Cardiac muscle cell (in vitro differentiated cells and primary cell): ENCODE measurements around the gene SBF2. TPM values are rescaled to one million over a fixed set of nuclear protein-coding genes. Genes with fewer than 3 reads are reported as not detected.

Experiments
- DNase-seq, 2 donors: peaks; one replicate each; pipeline versions ENCODE4 v3.0.0 to v3.0.0-alpha.2; 2010 to 2017; ENCODE audit warnings: low read depth in 1 of 2, low spot score in 1 of 2
- H3K27ac ChIP-seq: fragments of 200-600 bp; sonication (generic); 2 replicates; pipeline ENCODE4 v1.5.1; 2016
- H3K27me3 ChIP-seq: fragments of 200-600 bp; sonication (generic); 2 replicates; pipeline ENCODE4 v1.6.0; 2016; ENCODE audit warnings: control low read depth
- H3K36me3 ChIP-seq: fragments of 200-600 bp; sonication (generic); 2 replicates; pipeline ENCODE4 v1.5.1; 2016; ENCODE audit warnings: control low read depth
- H3K4me1 ChIP-seq: fragments of 200-600 bp; sonication (generic); 2 replicates; pipeline ENCODE4 v1.8.1; 2017; ENCODE audit warnings: low read depth, mild to moderate bottlenecking, mixed run types
- H3K4me3 ChIP-seq: fragments of 200-600 bp; sonication (generic); 2 replicates; pipeline ENCODE4 v1.5.1; 2016; ENCODE audit warnings: mild to moderate bottlenecking
- H3K9me3 ChIP-seq: fragments of 200-600 bp; sonication (generic); 2 replicates; pipeline ENCODE4 v1.5.1; 2017; ENCODE audit warnings: low read depth, mild to moderate bottlenecking, control low read depth
- polyA plus RNA-seq: library from polyadenylated mRNA; unstranded; fragments of >200 nt; fragmentation: Nextera tagmentation; extraction: Ambion mirVana; gene quantifications from 2 replicates; pipeline ENCODE4 v1.2.1, GENCODE V29; 2016
- total RNA-seq: library from RNA; depleted of rRNA; stranded (reverse); fragments of >200 nt; gene quantifications from 2 replicates; pipeline ENCODE4 v1.2.3, GENCODE V29; 2016
- TF ChIP-seq, protein P1 (sequence below): IDR thresholded peaks from 2 replicates; pipeline ENCODE4 v1.5.1; 2012; ENCODE audit warnings: low read depth, mild to moderate bottlenecking, low read length

SBF2 gene
- total and polyA plus RNA-seq, 2 experiments from 2014 or later = 13.3 to 32.3 TPM

- Histone ChIP-seq H3K27me3 (no peaks in the 10 kb centered on the region), H3K36me3 (peaks cover 3% of the 10 kb centered on the region), H3K4me1 (no peaks in the 10 kb centered on the region), H3K4me3 (no peak overlapping the region), H3K9me3 (no peaks in the 10 kb centered on the region), H3K27ac (no peak overlapping the region)
- TF ChIP-seq, protein P1, sequence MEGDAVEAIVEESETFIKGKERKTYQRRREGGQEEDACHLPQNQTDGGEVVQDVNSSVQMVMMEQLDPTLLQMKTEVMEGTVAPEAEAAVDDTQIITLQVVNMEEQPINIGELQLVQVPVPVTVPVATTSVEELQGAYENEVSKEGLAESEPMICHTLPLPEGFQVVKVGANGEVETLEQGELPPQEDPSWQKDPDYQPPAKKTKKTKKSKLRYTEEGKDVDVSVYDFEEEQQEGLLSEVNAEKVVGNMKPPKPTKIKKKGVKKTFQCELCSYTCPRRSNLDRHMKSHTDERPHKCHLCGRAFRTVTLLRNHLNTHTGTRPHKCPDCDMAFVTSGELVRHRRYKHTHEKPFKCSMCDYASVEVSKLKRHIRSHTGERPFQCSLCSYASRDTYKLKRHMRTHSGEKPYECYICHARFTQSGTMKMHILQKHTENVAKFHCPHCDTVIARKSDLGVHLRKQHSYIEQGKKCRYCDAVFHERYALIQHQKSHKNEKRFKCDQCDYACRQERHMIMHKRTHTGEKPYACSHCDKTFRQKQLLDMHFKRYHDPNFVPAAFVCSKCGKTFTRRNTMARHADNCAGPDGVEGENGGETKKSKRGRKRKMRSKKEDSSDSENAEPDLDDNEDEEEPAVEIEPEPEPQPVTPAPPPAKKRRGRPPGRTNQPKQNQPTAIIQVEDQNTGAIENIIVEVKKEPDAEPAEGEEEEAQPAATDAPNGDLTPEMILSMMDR = no peak
- peak in 1 of 2 donors; percentile 10 for DNase-seq
These were observed 337.5 kb downstream of the SBF2 start for GRCh38 chr11:9956483-9956882.

DNA sequence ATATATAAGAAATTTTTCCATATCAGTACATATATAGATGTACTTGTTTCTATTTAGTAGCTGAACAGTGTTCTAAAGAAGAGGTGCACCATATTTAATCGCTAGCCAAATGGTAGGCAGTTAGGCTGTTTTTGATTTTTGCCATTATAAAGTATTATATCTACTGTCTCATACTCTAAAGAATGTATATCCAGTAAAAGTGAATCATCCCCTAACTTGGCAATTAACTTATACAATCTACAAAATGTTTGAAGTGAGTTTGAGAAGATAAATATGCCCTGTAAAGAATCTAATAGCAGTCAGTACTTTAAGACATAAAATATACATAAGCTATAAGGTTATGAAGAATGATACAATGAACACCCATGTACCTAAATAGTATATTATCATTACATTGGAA, 338.6 kb downstream of the SBF2 start:
- no peak overlapping the region for H3K4me3 ChIP-seq
- TF ChIP-seq, protein P1 = no peak
- no peak overlapping the region for H3K27ac ChIP-seq
- no peak for DNase-seq
- peaks cover 3% of the 10 kb centered on the region for H3K36me3 ChIP-seq
- H3K9me3 ChIP-seq = no peaks in the 10 kb centered on the region
- no peaks in the 10 kb centered on the region for H3K4me1 ChIP-seq
- no peaks in the 10 kb centered on the region for H3K27me3 ChIP-seq

GRCh38 chr11:9953994-9954626, 339.9 kb downstream of the SBF2 start:
- Histone ChIP-seq H3K27ac (no peak overlapping the region), H3K27me3 (no peaks in the 10 kb centered on the region)

GRCh38 chr11:9952511-9953196, 341.4 kb downstream of the SBF2 start:
- H3K4me1 ChIP-seq = no peaks in the 10 kb centered on the region
- TF ChIP-seq, protein P1 = no peak
- H3K4me3 ChIP-seq = no peak overlapping the region
- H3K27me3 ChIP-seq = no peaks in the 10 kb centered on the region
- H3K27ac ChIP-seq = no peak overlapping the region
- H3K9me3 ChIP-seq = no peaks in the 10 kb centered on the region
- H3K36me3 ChIP-seq = peaks cover 3% of the 10 kb centered on the region
- no peak for DNase-seq

More at GRCh38 chr11:9953994-9954626, 339.9 kb downstream of the SBF2 start:
- Histone ChIP-seq H3K4me1 (no peaks in the 10 kb centered on the region), H3K36me3 (peaks cover 3% of the 10 kb centered on the region), H3K9me3 (no peaks in the 10 kb centered on the region), H3K4me3 (no peak overlapping the region)
- TF ChIP-seq, protein P1 = no peak
- DNase-seq = peak in 1 of 2 donors; percentile 31

DNA sequence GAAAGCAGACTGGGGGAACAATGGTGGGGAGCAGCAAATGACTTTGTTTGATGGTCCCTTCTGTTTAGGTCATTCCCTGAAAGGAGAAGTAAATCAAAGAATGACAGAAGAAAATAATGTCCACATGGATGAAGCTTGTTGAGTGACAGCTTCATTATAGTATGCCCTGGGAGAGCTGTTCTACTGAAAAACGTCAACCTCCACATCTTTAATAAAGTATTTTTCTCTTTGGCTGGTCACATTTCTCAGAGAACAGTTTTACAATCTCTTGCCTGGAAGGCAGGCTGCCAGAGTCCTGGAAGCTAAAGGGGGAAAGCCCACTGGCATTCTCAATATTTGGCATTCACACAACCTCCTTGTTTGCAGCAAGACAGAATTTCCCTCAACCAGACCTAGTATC, 342.2 kb downstream of the SBF2 start:
- DNase-seq = peak in 1 of 2 donors; percentile 54
- Histone ChIP-seq H3K4me3 (no peak overlapping the region), H3K36me3 (peaks cover 3% of the 10 kb centered on the region), H3K4me1 (no peaks in the 10 kb centered on the region), H3K9me3 (no peaks in the 10 kb centered on the region), H3K27ac (no peak overlapping the region), H3K27me3 (no peaks in the 10 kb centered on the region)
- TF ChIP-seq, protein P1 = no peak
